ENCODE results near the gene SORD. TPM values are rescaled to one million over a fixed set of nuclear protein-coding genes. Genes with fewer than 3 reads are reported as not detected.
A peak's percentile ranks its signal among the peaks of the same experiment; 100 is the strongest.
"Not testable (repeated sequence)": the region's sequence is repeated elsewhere in the genome, so short reads cannot be mapped to it uniquely, and the experiment has no call there.

SORD gene
- total and polyA plus RNA-seq, 9 of the 15 experiments (the other 6 are each of a cell fraction or from before 2014, with no cell fraction given), result 5.9 to 79.2 (median 29.6) TPM

- FAIRE-seq (peak; percentile 86), ATAC-seq (peak; percentile 49), DNase-seq (ENCODE audit: extremely low read depth in 1 of 4, low spot score in 3 of 4) (peak in 1 of 4 experiments; percentile 53)
- H3K4me2 ChIP-seq (ENCODE audit: insufficient read depth, low read length), result peak overlapping the region; percentile 26; the same call in 1 of the 2 replicates
- H3K4me3 ChIP-seq; H3K9me3 ChIP-seq (replicated peaks; ENCODE audit: control insufficient read depth, insufficient read depth, low read depth, low read length); H2AFZ ChIP-seq (ENCODE audit: low read depth, low read length); BruUV-seq (replicated peaks); H4K20me1 ChIP-seq (replicated peaks; ENCODE audit: control insufficient read depth, insufficient read depth, low read length); H3K9me1 ChIP-seq (ENCODE audit: control insufficient read depth, insufficient read depth, low read length); H3K27ac ChIP-seq (ENCODE audit: extremely low read depth, low read depth, low read length); H3K27me3 ChIP-seq (ENCODE audit: control insufficient read depth in 2 of 2, insufficient read depth in 2 of 2, low read length in 2 of 2); CTCF ChIA-PET (ENCODE audit: low intra/inter-chr PET ratio); H3K9ac ChIP-seq (ENCODE audit: insufficient read depth in 1 of 2, low read depth in 2 of 2, low read length in 2 of 2); POLR2A ChIA-PET: not testable (repeated sequence)
- TF ChIP-seq RAD21 (CRISPR knock-in tag; conservative IDR thresholded peaks at IDR 0.05 in 1 of 2, IDR thresholded peaks at IDR 0.05 in 1 of 2), result peak in 1 of 2 experiments; percentile 41; a peak in 2 of 4 replicates
- 0 out of 4 replicates have a peak, but pooled peaks of 1 of the 2 experiments have one; percentile 17 for TF ChIP-seq MAZ (CRISPR knock-in tag; conservative IDR thresholded peaks at IDR 0.05 in 1 of 2, IDR thresholded peaks at IDR 0.05 in 1 of 2)
- peak in 1 of 3 experiments; percentile 25; a peak in 2 of 6 replicates for TF ChIP-seq CTCF (IDR thresholded peaks at IDR 0.05 in 2 of 3, conservative IDR thresholded peaks at IDR 0.05 in 1 of 3; ENCODE audit: insufficient read depth in 2 of 3, low read depth in 1 of 3, low read length in 3 of 3)
- in situ Hi-C loops (cut with MboI) (loop anchor here (5.0 kb wide), 1 partner anchor 52 kb away; no protein-coding TSS in a partner anchor), intact Hi-C loops (cut with micrococcal nuclease) (loop anchor here (5.0 kb wide), 1 partner anchor 32 kb away; no protein-coding TSS in a partner anchor)
- 7% methylated on average over 2 of the region's 3 CpGs for WGBS (ENCODE audit: insufficient coverage, low coverage, missing lambda C conversion rate)
- peaks cover 14% of the 10 kb centered on the region for H3K36me3 ChIP-seq (ENCODE audit: control insufficient read depth, insufficient read depth, low read length)
- peaks cover 21 to 29% of the 10 kb centered on the region in 2 experiments; a peak in 4 of 5 replicates for H3K4me1 ChIP-seq (replicated peaks in 1 of 2; ENCODE audit: control insufficient read depth in 2 of 2, insufficient read depth in 2 of 2, low read length in 2 of 2)
- H3K79me2 ChIP-seq (ENCODE audit: control insufficient read depth, insufficient read depth, low read length), result peaks cover 39% of the 10 kb centered on the region
Measured at GRCh38 chr15:45024649-45025048, 1.7 kb downstream of the SORD start.

GRCh38 chr15:45025627-45026026 lies 2.6 kb downstream of the SORD start:
- H3K4me2 ChIP-seq (ENCODE audit: insufficient read depth, low read length); H3K27ac ChIP-seq (ENCODE audit: extremely low read depth, low read depth, low read length); H4K20me1 ChIP-seq (replicated peaks; ENCODE audit: control insufficient read depth, insufficient read depth, low read length); ATAC-seq; H3K9me3 ChIP-seq (replicated peaks; ENCODE audit: control insufficient read depth, insufficient read depth, low read depth, low read length); H2AFZ ChIP-seq (ENCODE audit: low read depth, low read length); H3K9ac ChIP-seq (ENCODE audit: insufficient read depth in 1 of 2, low read depth in 2 of 2, low read length in 2 of 2); POLR2A ChIA-PET; BruUV-seq (replicated peaks); DNase-seq (ENCODE audit: extremely low read depth in 1 of 4, low spot score in 3 of 4); H3K4me3 ChIP-seq; CTCF ChIA-PET (ENCODE audit: low intra/inter-chr PET ratio); H3K9me1 ChIP-seq (ENCODE audit: control insufficient read depth, insufficient read depth, low read length); H3K27me3 ChIP-seq (ENCODE audit: control insufficient read depth in 2 of 2, insufficient read depth in 2 of 2, low read length in 2 of 2): not testable (repeated sequence)
- 74% methylated on average over 3 of the region's 3 CpGs for WGBS (ENCODE audit: insufficient coverage, low coverage, missing lambda C conversion rate)
- Histone ChIP-seq H3K79me2 (ENCODE audit: control insufficient read depth, insufficient read depth, low read length) (peaks cover 39% of the 10 kb centered on the region), H3K36me3 (ENCODE audit: control insufficient read depth, insufficient read depth, low read length) (peaks cover 18% of the 10 kb centered on the region), H3K4me1 (replicated peaks in 1 of 2; ENCODE audit: control insufficient read depth in 2 of 2, insufficient read depth in 2 of 2, low read length in 2 of 2) (peaks cover 21 to 30% of the 10 kb centered on the region in 2 experiments; a peak in 4 of 5 replicates)
- FAIRE-seq, result peak; percentile 56
- intact Hi-C loops (cut with micrococcal nuclease) (loop anchor here (5.0 kb wide), 1 partner anchor 33 kb away; no protein-coding TSS in a partner anchor), in situ Hi-C loops (cut with MboI) (loop anchor here (5.0 kb wide), 1 partner anchor 53 kb away; no protein-coding TSS in a partner anchor)

Data from K562 (cell line).